Activated naive CD8-positive, alpha-beta T cell (primary cell): ENCODE data around the gene ANP32B.

Experiments
- H3K27ac Mint-ChIP-seq: one replicate; pipeline ENCODE4 v1.8.0; 2021; ENCODE audit warnings: mixed read lengths
- H3K27me3 Mint-ChIP-seq: one replicate; pipeline ENCODE4 v1.8.0; 2021; ENCODE audit warnings: mixed read lengths
- H3K36me3 Mint-ChIP-seq: one replicate; pipeline ENCODE4 v1.8.0; 2021; ENCODE audit warnings: mixed read lengths
- H3K4me1 Mint-ChIP-seq: one replicate; pipeline ENCODE4 v1.8.0; 2021; ENCODE audit warnings: low read depth, mixed read lengths
- H3K4me3 Mint-ChIP-seq: one replicate; pipeline ENCODE4 v1.8.0; 2021; ENCODE audit warnings: mild to moderate bottlenecking, mixed read lengths
- H3K9me3 Mint-ChIP-seq: one replicate; pipeline ENCODE4 v1.8.0; 2021; ENCODE audit warnings: low read depth, mixed read lengths

Gene ANP32B

GRCh38 chr9:98047002-98047401 lies 63.9 kb downstream of the ANP32B start:
- Mint-ChIP-seq H3K27me3 (no peaks in the 10 kb centered on the region), H3K36me3 (peaks cover 14% of the 10 kb centered on the region), H3K27ac (peak overlapping the region; percentile 41), H3K4me3 (peak overlapping the region; percentile 93), H3K4me1 (peaks cover 39% of the 10 kb centered on the region), H3K9me3 (no peaks in the 10 kb centered on the region)

GRCh38 chr9:98049288-98050072 lies 66.3 kb downstream of the ANP32B start:
- H3K4me3 Mint-ChIP-seq: peak overlapping the region; percentile 11
- no peaks in the 10 kb centered on the region for H3K9me3 Mint-ChIP-seq
- peaks cover 41% of the 10 kb centered on the region for H3K4me1 Mint-ChIP-seq
- H3K36me3 Mint-ChIP-seq: peaks cover 18% of the 10 kb centered on the region
- no peaks in the 10 kb centered on the region for H3K27me3 Mint-ChIP-seq
- H3K27ac Mint-ChIP-seq: peak overlapping the region; percentile 41

DNA sequence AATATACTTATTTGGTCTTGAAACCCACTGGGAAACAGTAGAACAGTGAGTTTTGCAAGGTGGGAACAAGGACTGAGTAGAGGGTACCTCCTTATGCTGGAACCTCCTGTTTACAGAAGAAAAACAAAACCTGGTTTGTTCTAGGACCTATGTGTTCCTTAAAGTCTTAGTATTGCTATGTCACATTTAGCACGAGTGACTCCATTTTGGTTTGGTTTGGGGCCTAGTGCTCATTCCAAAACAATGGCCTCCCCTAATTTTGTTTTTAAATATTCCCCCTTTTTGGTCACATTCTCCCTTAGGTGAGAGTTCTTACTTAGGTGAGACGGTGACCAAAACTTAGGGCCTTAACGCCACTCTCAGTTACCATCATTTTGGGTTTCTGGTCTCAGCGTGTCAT lies 67.2 kb downstream of the ANP32B start:
- Mint-ChIP-seq H3K27ac (no peak overlapping the region), H3K4me1 (peaks cover 38% of the 10 kb centered on the region), H3K9me3 (no peaks in the 10 kb centered on the region), H3K4me3 (no peak overlapping the region), H3K27me3 (no peaks in the 10 kb centered on the region), H3K36me3 (peaks cover 15% of the 10 kb centered on the region)

GRCh38 chr9:98054376-98054951 lies 71.3 kb downstream of the ANP32B start:
- peaks cover 8% of the 10 kb centered on the region for H3K36me3 Mint-ChIP-seq
- H3K4me1 Mint-ChIP-seq: peaks cover 36% of the 10 kb centered on the region
- no peaks in the 10 kb centered on the region for H3K9me3 Mint-ChIP-seq
- H3K4me3 Mint-ChIP-seq: no peak overlapping the region
- H3K27ac Mint-ChIP-seq: peak overlapping the region; percentile 22
- no peaks in the 10 kb centered on the region for H3K27me3 Mint-ChIP-seq

- no peaks in the 10 kb centered on the region for H3K9me3 Mint-ChIP-seq
- peaks cover 6% of the 10 kb centered on the region for H3K36me3 Mint-ChIP-seq
- peak within 1 kb of the TSS; percentile 97 for H3K27ac Mint-ChIP-seq
- H3K4me3 Mint-ChIP-seq: peak within 1 kb of the TSS; percentile 99
- H3K27me3 Mint-ChIP-seq: no peaks in the 10 kb centered on the region
- H3K4me1 Mint-ChIP-seq: peaks cover 33% of the 10 kb centered on the region
Measured at GRCh38 chr9:98056269-98057137, 73.4 kb downstream of the ANP32B start, which contains the start of gene NANS. Gene NANS (plus strand): TSS chr9:98056732. CDS start chr9:98056809, 77 bp downstream.

- peaks cover 30% of the 10 kb centered on the region for H3K4me1 Mint-ChIP-seq
- H3K27ac Mint-ChIP-seq: peak overlapping the region; percentile 97
- H3K27me3 Mint-ChIP-seq: no peaks in the 10 kb centered on the region
- no peaks in the 10 kb centered on the region for H3K9me3 Mint-ChIP-seq
- H3K36me3 Mint-ChIP-seq: peaks cover 6% of the 10 kb centered on the region
- peak overlapping the region; percentile 99 for H3K4me3 Mint-ChIP-seq
Measured at GRCh38 chr9:98057138-98057799, 74.1 kb downstream of the ANP32B start.

- Mint-ChIP-seq H3K9me3 (no peaks in the 10 kb centered on the region), H3K27ac (no peak overlapping the region), H3K4me1 (peaks cover 30% of the 10 kb centered on the region), H3K27me3 (no peaks in the 10 kb centered on the region), H3K36me3 (peaks cover 5% of the 10 kb centered on the region), H3K4me3 (no peak overlapping the region)
Measured at GRCh38 chr9:98062161-98062560, 79.0 kb downstream of the ANP32B start.

DNA sequence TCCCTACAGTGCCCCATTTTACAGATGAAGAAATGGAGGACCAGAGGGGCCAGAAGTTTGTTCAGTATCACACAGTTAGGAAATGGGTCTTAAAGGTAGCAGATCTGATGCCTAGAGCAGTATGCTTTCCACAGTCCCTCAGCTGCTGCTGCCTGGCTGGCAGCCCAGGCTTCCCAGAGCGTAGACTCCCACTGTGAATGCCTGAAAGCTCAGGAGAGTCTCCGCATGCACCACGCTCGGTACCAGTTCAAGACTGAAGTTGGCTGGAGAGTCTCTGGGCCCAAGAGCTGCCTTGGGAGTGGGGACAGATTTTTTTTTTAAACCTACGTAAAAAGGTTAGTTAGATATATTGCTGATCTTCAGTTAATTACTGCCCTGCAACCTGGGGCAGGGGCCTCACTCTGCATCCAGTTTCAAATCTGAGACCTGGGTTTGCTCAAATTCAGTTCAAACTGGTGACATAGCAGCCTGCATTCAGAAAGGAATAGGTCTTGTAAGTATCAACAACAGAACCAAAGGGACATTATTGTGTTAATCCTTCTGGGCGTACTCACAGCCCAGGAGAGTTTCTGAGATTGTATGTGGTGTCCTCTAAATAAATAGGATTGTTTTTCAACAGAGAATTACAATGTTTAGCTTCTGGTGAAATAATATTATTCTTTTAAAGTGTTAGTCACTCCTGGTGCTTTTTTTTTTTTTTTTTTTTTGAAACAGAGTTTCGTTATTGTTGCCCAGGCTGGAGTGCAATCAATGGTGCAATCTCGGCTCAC lies 81.7 kb downstream of the ANP32B start:
- peaks cover 17% of the 10 kb centered on the region for H3K4me1 Mint-ChIP-seq
- H3K4me3 Mint-ChIP-seq: no peak overlapping the region
- H3K27me3 Mint-ChIP-seq: no peaks in the 10 kb centered on the region
- H3K27ac Mint-ChIP-seq: no peak overlapping the region
- peaks cover 5% of the 10 kb centered on the region for H3K36me3 Mint-ChIP-seq
- H3K9me3 Mint-ChIP-seq: no peaks in the 10 kb centered on the region
